Stimulated activated CD4-positive, alpha-beta T cell treated with anti-CD3 and anti-CD28 coated beads, Interleukin-2, amount 100 ng/mL, for 24 hours (primary cell): Measurements from ENCODE around the gene FGFRL1.
A peak's percentile ranks its signal among the peaks of the same experiment; 100 is the strongest.

ENCODE experiments used
- DNase-seq, 2 donors: peaks; one replicate each; pipeline ENCODE4 v3.0.0-alpha.2; 2020

FGFRL1 gene

GRCh38 chr4:1024882-1025545 is 13.6 kb downstream of the FGFRL1 start:
- no peak for DNase-seq

- peak; percentile 51 to 70 for DNase-seq
Measured at GRCh38 chr4:1026115-1026514, 14.7 kb downstream of the FGFRL1 start.

GRCh38 chr4:1027219-1027914 is 15.9 kb downstream of the FGFRL1 start:
- DNase-seq: no peak

- no peak for DNase-seq
Measured at GRCh38 chr4:1027915-1028238, 16.5 kb downstream of the FGFRL1 start.

GRCh38 chr4:1028574-1029220 is 17.3 kb downstream of the FGFRL1 start:
- DNase-seq: no peak

GRCh38 chr4:1029529-1029928 is 18.1 kb downstream of the FGFRL1 start:
- no peak for DNase-seq

GRCh38 chr4:1030031-1030430 is 18.6 kb downstream of the FGFRL1 start:
- no peak for DNase-seq

GRCh38 chr4:1030559-1030958 is 19.1 kb downstream of the FGFRL1 start:
- DNase-seq: no peak

- DNase-seq: no peak
Measured at GRCh38 chr4:1031346-1031745, 19.9 kb downstream of the FGFRL1 start.

- DNase-seq: no peak
Measured at GRCh38 chr4:1031956-1032795, 20.8 kb downstream of the FGFRL1 start.

- DNase-seq: no peak
Measured at GRCh38 chr4:1032861-1033260, 21.4 kb downstream of the FGFRL1 start.

- DNase-seq: no peak
Measured at GRCh38 chr4:1033840-1034551, 22.6 kb downstream of the FGFRL1 start.

GRCh38 chr4:1035510-1035909 is 24.1 kb downstream of the FGFRL1 start:
- no peak for DNase-seq

GRCh38 chr4:1036095-1036494 is 24.7 kb downstream of the FGFRL1 start:
- DNase-seq: no peak

GRCh38 chr4:1036976-1037810 is 25.8 kb downstream of the FGFRL1 start:
- DNase-seq: no peak

GRCh38 chr4:1038948-1039492 is 27.6 kb downstream of the FGFRL1 start:
- no peak for DNase-seq

- DNase-seq: no peak
Measured at GRCh38 chr4:1039493-1040343, 28.3 kb downstream of the FGFRL1 start.

- no peak for DNase-seq
Measured at GRCh38 chr4:1040344-1041146, 29.1 kb downstream of the FGFRL1 start.

- DNase-seq: no peak
Measured at GRCh38 chr4:1041147-1041935, 29.9 kb downstream of the FGFRL1 start.
